Stimulated activated CD4-positive, alpha-beta T cell treated with anti-CD3 and anti-CD28 coated beads, TNF-alpha, amount 100 ng/mL, for 1 hour (primary cell): ENCODE measurements around the gene ZNF41.
"Not testable (repeated sequence)": the region's sequence is repeated elsewhere in the genome, so short reads cannot be mapped to it uniquely, and the experiment has no call there.

Source experiments
- DNase-seq, 3 donors: peaks; one replicate each; pipeline ENCODE4 v3.0.0-alpha.2; 2020; ENCODE audit warnings: low read depth in 3 of 3, low spot score in 1 of 3

Gene ZNF41

GRCh38 chrX:47492133-47492532, 9.1 kb upstream of the ZNF41 start:
- DNase-seq: not testable (repeated sequence)

GRCh38 chrX:47489507-47490275, 6.7 kb upstream of the ZNF41 start:
- DNase-seq: no peak

- no peak for DNase-seq
Measured at GRCh38 chrX:47484885-47485284, 1.9 kb upstream of the ZNF41 start.

- DNase-seq: no peak
Measured at GRCh38 chrX:47483306-47484268, 565 bp upstream of the ZNF41 start.

- DNase-seq: no peak
Measured at GRCh38 chrX:47482065-47482511, 934 bp downstream of the ZNF41 start.

- no peak for DNase-seq
Measured at GRCh38 chrX:47481160-47481559, 1.9 kb downstream of the ZNF41 start.

- no peak for DNase-seq
Measured at GRCh38 chrX:47480576-47480975, 2.4 kb downstream of the ZNF41 start.

GRCh38 chrX:47475476-47475875, 7.5 kb downstream of the ZNF41 start:
- DNase-seq: no peak

GRCh38 chrX:47467106-47467505, 15.9 kb downstream of the ZNF41 start:
- DNase-seq: no peak

- no peak for DNase-seq
Measured at GRCh38 chrX:47460561-47460960, 22.5 kb downstream of the ZNF41 start.

- no peak for DNase-seq
Measured at GRCh38 chrX:47458528-47458927, 24.5 kb downstream of the ZNF41 start.

GRCh38 chrX:47456080-47456479, 26.9 kb downstream of the ZNF41 start:
- DNase-seq: no peak

- no peak for DNase-seq
Measured at GRCh38 chrX:47452112-47452511, 30.9 kb downstream of the ZNF41 start.

GRCh38 chrX:47448165-47448806, 34.7 kb downstream of the ZNF41 start:
- no peak for DNase-seq

GRCh38 chrX:47447607-47448006, 35.4 kb downstream of the ZNF41 start:
- no peak for DNase-seq

GRCh38 chrX:47446971-47447370, 36.1 kb downstream of the ZNF41 start:
- no peak for DNase-seq

GRCh38 chrX:47446431-47446830, 36.6 kb downstream of the ZNF41 start:
- no peak for DNase-seq

- DNase-seq: no peak
Measured at GRCh38 chrX:47430925-47431324, 52.1 kb downstream of the ZNF41 start.

GRCh38 chrX:47422444-47422843, 60.6 kb downstream of the ZNF41 start:
- DNase-seq: no peak

GRCh38 chrX:47420962-47421361, 62.1 kb downstream of the ZNF41 start:
- no peak for DNase-seq

GRCh38 chrX:47420265-47420664, 62.8 kb downstream of the ZNF41 start:
- DNase-seq: no peak

GRCh38 chrX:47413179-47413594, 69.8 kb downstream of the ZNF41 start:
- no peak for DNase-seq
